Ovary (tissue), 3 donors: ENCODE data around the gene ADCY5.

ENCODE experiments used
- CTCF ChIP-seq, 3 donors: fragments of 450-650 bp in 2 of 3; fragments of 200-600 bp in 1 of 3; IDR thresholded peaks; one replicate each; pipeline versions ENCODE4 v1.5.1 to v1.8.0; 2016 to 2022; ENCODE audit warnings: antibody characterized with exemption in 3 of 3, mild to moderate bottlenecking in 1 of 3
- POLR2A ChIP-seq: fragments of 450-650 bp; IDR thresholded peaks from one replicate; pipeline ENCODE4 v1.6.1; 2017; ENCODE audit warnings: antibody characterized with exemption, mild to moderate bottlenecking, moderate library complexity
- donor health status: DM: no; HTN: no; CAD: no.

- TF ChIP-seq POLR2A (no peak), CTCF (IDR thresholded peaks at IDR 0.05) (no peak)
These were observed 156.3 kb downstream of the ADCY5 start for GRCh38 chr3:123292321-123293310.
